ENCODE results near the gene RERG.
"Not testable (repeated sequence)": the region's sequence is repeated elsewhere in the genome, so short reads cannot be mapped to it uniquely, and the experiment has no call there.

Gene RERG

DNA sequence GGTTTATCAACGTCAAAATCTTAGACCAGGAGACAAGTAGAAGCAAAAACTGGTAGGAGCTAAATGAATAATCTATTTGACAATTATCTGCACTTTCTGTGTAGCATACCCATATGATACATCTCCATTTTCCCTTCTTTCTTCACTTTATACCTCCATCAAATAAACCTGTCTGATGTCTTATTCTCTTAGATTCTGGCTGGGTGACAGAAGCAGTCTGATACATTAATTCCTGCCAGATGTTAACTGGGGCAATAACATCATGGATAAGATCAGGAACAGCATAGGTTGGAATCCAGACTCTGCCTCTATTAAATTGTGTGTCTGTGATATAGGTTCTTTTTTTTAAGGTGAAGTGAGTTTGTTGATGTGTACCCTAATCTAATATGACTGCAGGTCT is 11.7 kb upstream of the RERG start:
- no peak for DNase-seq (ENCODE audit: low read depth)
- H3K4me3 ChIP-seq (ENCODE audit: low read length) = no peak overlapping the region
- TF ChIP-seq, protein P1, sequence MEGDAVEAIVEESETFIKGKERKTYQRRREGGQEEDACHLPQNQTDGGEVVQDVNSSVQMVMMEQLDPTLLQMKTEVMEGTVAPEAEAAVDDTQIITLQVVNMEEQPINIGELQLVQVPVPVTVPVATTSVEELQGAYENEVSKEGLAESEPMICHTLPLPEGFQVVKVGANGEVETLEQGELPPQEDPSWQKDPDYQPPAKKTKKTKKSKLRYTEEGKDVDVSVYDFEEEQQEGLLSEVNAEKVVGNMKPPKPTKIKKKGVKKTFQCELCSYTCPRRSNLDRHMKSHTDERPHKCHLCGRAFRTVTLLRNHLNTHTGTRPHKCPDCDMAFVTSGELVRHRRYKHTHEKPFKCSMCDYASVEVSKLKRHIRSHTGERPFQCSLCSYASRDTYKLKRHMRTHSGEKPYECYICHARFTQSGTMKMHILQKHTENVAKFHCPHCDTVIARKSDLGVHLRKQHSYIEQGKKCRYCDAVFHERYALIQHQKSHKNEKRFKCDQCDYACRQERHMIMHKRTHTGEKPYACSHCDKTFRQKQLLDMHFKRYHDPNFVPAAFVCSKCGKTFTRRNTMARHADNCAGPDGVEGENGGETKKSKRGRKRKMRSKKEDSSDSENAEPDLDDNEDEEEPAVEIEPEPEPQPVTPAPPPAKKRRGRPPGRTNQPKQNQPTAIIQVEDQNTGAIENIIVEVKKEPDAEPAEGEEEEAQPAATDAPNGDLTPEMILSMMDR (conservative IDR thresholded peaks at IDR 0.05; ENCODE audit: low read length) = no peak

DNA sequence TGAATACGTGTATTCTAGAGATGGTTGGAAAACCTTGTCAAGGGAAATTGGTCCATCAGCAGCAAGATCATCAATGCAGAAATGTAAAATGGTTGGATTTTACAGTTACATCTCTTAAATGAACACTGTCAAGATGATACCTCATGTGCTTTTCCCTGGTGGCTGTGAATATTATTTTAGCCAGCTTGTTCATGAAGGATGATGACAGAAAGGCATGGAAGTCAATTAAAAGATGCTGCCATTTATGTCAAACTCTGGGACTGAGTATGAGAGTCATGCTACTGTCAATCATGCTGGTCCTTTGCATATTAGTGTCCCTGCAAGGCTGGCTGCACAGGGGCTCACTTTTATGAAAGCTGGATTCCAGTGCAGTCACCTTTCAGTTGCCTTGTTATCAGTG is 10.3 kb upstream of the RERG start:
- no peak for DNase-seq (ENCODE audit: low read depth)
- TF ChIP-seq, protein P1 (conservative IDR thresholded peaks at IDR 0.05; ENCODE audit: low read length) = no peak
- H3K4me3 ChIP-seq (ENCODE audit: low read length) = no peak overlapping the region

DNA sequence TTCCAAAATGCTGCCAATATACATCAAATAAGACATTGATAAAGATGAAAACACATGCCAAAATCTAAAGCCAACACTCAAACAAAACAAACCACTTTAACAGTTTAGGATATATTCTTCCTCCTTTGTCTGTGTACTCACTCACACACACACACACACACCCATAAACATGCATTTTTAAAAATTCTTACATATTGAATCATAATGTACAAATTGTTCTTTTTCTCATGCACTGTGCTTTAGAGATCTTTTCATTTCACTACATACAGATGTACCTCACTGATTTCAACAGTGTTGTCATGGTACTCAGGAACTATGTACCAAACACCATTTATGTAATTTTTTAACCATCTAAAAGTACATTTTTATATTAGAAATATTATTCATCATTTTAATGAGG is 9.5 kb upstream of the RERG start:
- TF ChIP-seq, protein P1 (conservative IDR thresholded peaks at IDR 0.05; ENCODE audit: low read length) = no peak
- DNase-seq (ENCODE audit: low read depth) = no peak
- no peak overlapping the region for H3K4me3 ChIP-seq (ENCODE audit: low read length)

DNA sequence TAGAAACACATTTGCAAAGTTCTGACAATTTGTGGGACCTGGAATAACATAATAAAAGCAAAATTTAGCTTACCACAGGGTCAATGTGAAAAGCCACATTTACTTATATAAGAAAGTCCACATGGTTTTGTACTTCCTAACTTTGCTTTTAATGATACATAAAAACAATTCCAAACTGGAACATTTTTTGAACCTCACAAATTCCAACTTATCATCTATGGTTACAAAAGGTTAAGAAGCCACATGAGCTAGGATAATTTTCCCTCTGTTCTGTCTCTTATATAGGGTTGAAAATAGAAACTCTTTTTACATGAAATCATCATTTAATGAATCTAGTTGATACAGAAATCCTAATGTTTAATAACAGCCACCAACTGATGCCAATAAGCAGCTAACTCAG is 8.9 kb upstream of the RERG start:
- no peak overlapping the region for H3K4me3 ChIP-seq (ENCODE audit: low read length)
- TF ChIP-seq, protein P1 (conservative IDR thresholded peaks at IDR 0.05; ENCODE audit: low read length) = no peak
- DNase-seq (ENCODE audit: low read depth) = no peak

DNA sequence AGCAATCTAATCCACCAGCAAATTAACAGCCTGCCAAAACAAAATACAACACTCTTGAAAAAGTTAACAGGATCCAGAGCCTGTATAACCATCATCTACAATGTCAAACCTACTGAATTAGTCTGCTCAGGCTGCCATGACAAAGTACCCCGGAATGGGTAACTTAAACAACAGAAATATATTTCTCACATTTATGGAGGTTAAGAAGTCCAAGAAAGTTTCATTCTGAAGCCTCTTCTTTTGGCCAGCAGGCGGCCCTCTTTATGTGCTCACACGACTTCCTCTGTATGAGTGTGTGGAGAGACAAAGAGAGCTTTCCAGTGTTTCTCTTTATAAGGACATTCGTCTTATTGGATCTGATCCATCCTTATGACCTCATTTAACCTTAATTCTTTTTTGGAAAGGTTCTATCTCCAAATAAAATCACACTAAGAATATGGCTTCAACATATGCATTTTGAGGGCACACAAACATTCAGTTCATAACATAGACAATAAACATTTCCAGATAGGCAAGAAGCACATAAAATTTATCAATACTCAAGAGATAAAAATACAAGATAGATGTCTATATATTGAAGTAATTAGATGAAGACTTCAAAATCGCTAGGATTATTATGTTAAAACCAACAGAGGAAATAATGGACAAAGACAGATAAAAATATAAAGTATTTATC is 5.9 kb upstream of the RERG start:
- DNase-seq (ENCODE audit: low read depth) = peak; percentile 53
- TF ChIP-seq, protein P1 (conservative IDR thresholded peaks at IDR 0.05; ENCODE audit: low read length) = peak; percentile 69
- no peak overlapping the region for H3K4me3 ChIP-seq (ENCODE audit: low read length)

DNA sequence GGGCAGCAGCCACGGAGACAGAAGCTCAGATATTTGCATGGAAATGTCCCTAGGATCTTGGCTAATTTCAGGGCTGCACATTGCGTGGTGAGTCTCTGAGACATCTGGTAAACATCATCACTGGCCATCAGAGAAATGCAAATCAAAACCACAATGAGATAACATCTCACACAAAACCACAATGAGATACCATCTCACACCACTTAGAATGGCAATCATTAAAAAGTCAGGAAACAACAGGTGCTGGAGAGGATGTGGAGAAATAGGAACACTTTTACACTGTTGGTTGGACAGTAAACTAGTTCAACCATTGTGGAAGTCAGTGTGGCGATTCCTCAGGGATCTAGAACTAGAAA is 4.6 kb upstream of the RERG start:
- peak; percentile 13 for DNase-seq (ENCODE audit: low read depth)

DNA sequence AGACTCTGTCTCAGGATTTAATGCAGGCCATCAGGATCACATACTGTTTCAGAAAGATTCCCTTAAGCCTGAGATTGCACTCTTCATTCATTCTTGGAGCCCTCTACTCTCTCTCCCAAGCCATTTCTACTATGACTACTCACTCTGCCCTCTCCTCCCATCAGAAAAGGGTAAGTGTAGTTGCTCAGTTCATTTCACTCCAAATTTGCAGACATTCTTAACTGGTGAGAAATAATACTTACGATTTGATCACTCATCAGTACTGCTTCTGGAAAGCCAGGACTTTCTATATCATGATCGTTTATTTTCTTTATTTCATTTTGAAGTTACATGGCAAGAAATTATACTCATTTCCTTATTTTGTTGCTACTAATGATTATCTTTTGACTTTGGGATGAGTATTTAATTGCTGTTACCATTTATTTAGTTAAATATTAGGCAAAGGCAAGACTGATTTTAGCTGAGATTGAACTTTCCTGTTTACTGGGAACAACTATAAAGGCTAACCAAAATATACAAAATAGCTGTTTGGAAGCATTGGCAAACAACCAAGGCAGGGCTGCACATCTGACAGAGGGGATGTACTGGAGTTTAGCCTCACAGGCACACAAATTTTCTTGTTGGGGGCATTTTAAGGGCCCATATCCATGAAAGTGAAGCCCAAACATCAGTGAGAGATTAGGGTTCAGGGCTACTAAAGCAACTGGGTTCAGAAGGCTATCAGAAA is 4.1 kb upstream of the RERG start:
- no peak overlapping the region for H3K4me3 ChIP-seq (ENCODE audit: low read length)
- TF ChIP-seq, protein P1 (conservative IDR thresholded peaks at IDR 0.05; ENCODE audit: low read length) = no peak
- DNase-seq (ENCODE audit: low read depth) = no peak

More for the DNA sequence above, 4.6 kb upstream of the RERG start:
- not testable (repeated sequence) for H3K4me3 ChIP-seq (ENCODE audit: low read length)
